Ishikawa (cell line): Measurements from ENCODE around the gene SZRD1.

Source experiments
- CREB1 ChIP-seq: IDR thresholded peaks from 2 replicates; pipeline ENCODE4 v1.6.1; 2012; ENCODE audit warnings: low read depth
- MAX ChIP-seq: IDR thresholded peaks from 2 replicates; pipeline ENCODE4 v1.6.1; 2012
- TAF1 ChIP-seq: IDR thresholded peaks from 2 replicates; pipeline ENCODE4 v1.6.1; 2012; ENCODE audit warnings: low read depth, mild to moderate bottlenecking

DNA sequence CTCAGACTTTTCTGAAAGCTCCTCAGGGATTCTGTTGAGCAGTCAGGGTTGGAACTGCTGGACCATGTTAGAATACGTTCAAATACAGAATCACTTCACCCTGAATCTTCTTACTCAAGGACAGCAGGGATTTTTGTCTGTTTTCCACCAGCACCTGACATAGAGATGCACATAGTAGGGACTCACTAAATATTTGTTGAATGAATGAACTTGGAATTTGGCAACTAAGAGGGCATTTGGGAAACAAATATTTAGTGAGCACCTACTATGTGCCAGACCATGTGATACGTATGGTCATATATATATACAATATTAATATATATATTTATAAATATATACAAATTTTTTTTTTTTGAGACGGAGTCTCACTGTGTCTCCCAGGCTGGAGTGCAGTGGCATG lies 10.2 kb upstream of the SZRD1 start:
- TF ChIP-seq CREB1 (no peak), TAF1 (no peak), MAX (no peak)
